Measurements from ENCODE around the gene GLTPD2. TPM values are rescaled to one million over a fixed set of nuclear protein-coding genes. Genes with fewer than 3 reads are reported as not detected.

The GLTPD2 gene
- total RNA-seq = 1 to 10 TPM in 1 of 4 donors, not detected in 3; 1.2 TPM

- intact Hi-C loops (cut with DNase I; ENCODE audit: low total_unique reads) = loop anchor here (5.0 kb wide), 2 partner anchors 52 to 93 kb away; partner anchors contain the start of genes CXCL16 and ZMYND15
- DNase-seq (ENCODE audit: low spot score in 2 of 2) = no peak
- TF ChIP-seq POLR2A (IDR thresholded peaks at IDR 0.05) = no peak
- TF ChIP-seq CTCF (IDR thresholded peaks at IDR 0.05) = no peak
- H3K4me3 ChIP-seq (ENCODE audit: low read depth, poor library complexity, severe bottlenecking) = peak within 1 kb of the TSS; percentile 43
- WGBS, 2 donors = 32 to 37% methylated on average over 58 of the region's 62 CpGs
Measured at GRCh38 chr17:4788807-4789700, at the start of gene GLTPD2. GLTPD2 (plus strand) TSS chr17:4788964; CDS start chr17:4789012, 48 bp downstream.

- intact Hi-C loops (cut with DNase I; ENCODE audit: low total_unique reads) = loop anchor here (5.0 kb wide), 1 partner anchor 48 kb away; the partner anchor contains the start of genes GLTPD2 and VMO1
- peak within 1 kb of the TSS; percentile 75 for H3K4me3 ChIP-seq (ENCODE audit: low read depth, poor library complexity, severe bottlenecking)
- TF ChIP-seq CTCF (IDR thresholded peaks at IDR 0.05) = no peak
- WGBS, 2 donors = 0% methylated on average over 30 to 92 of the region's 100 CpGs
- peak in 1 of 2 donors; percentile 92 for DNase-seq (ENCODE audit: low spot score in 2 of 2)
Measured at GRCh38 chr17:4739122-4740024, 49.4 kb upstream of the GLTPD2 start, which contains the start of the genes CXCL16 and ZMYND15. CXCL16 (minus strand) TSS chr17:4739928; CDS start chr17:4739339, 589 bp downstream. ZMYND15 (plus strand) TSS chr17:4739833; CDS start chr17:4740549, 716 bp downstream.

- H3K4me3 ChIP-seq (ENCODE audit: low read depth, poor library complexity, severe bottlenecking) = peak overlapping the region; percentile 75
- intact Hi-C loops (cut with DNase I; ENCODE audit: low total_unique reads) = no loop called here
- no peak for DNase-seq (ENCODE audit: low spot score in 2 of 2)
- 0 to 18% methylated on average over 3 to 13 of the region's 13 CpGs for WGBS, 2 donors
- TF ChIP-seq POLR2A (IDR thresholded peaks at IDR 0.05) = no peak
- TF ChIP-seq CTCF (IDR thresholded peaks at IDR 0.05) = no peak
Measured at GRCh38 chr17:4740025-4740351, 48.8 kb upstream of the GLTPD2 start.

GRCh38 chr17:4740584-4740983 lies 48.2 kb upstream of the GLTPD2 start:
- intact Hi-C loops (cut with DNase I; ENCODE audit: low total_unique reads) = no loop called here
- TF ChIP-seq CTCF (IDR thresholded peaks at IDR 0.05) = no peak
- no peak for TF ChIP-seq POLR2A (IDR thresholded peaks at IDR 0.05)
- no peak overlapping the region for H3K4me3 ChIP-seq (ENCODE audit: low read depth, poor library complexity, severe bottlenecking)
- DNase-seq (ENCODE audit: low spot score in 2 of 2) = no peak
- WGBS, 2 donors = 94 to 95% methylated on average over 8 of the region's 8 CpGs

- no peak for DNase-seq (ENCODE audit: low spot score in 2 of 2)
- intact Hi-C loops (cut with DNase I; ENCODE audit: low total_unique reads) = no loop called here
- no peak overlapping the region for H3K4me3 ChIP-seq (ENCODE audit: low read depth, poor library complexity, severe bottlenecking)
- TF ChIP-seq POLR2A (IDR thresholded peaks at IDR 0.05) (no peak), CTCF (IDR thresholded peaks at IDR 0.05) (no peak)
- WGBS, 2 donors = 94 to 97% methylated on average over 5 to 8 of the region's 8 CpGs
Measured at GRCh38 chr17:4741544-4741943, 47.2 kb upstream of the GLTPD2 start.

Measured in lower leg skin (tissue), 4 donors.